HuH-7.5 (cell line): Measurements from ENCODE around the gene TMEM201.

Experiments
- DNase-seq: peaks from one replicate; pipeline ENCODE4 v3.0.0; 2011; ENCODE audit warnings: low spot score

TMEM201 gene

DNA sequence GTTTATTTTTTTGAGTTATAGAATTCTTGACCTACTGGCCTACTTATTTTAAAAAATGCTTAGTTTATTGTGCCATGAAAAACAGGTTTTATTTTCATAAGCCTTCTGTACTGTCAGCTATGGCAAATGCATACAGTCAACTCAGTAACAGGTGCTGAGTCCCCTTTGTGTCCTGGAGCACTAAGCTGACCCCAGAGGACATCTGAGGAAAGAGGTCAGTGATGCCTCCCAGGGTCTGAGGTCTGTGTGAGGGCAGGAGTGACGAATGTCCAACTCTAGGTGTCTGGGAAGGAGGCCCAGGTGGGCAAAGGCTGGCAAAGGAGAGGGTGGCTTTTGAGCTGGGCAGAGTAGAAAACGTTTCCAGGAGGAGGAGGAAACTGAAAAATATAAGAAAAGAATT, 7.8 kb upstream of the TMEM201 start:
- no peak for DNase-seq

GRCh38 chr1:9586147-9586766, 2.5 kb upstream of the TMEM201 start:
- no peak for DNase-seq

GRCh38 chr1:9589144-9589718, 520 bp downstream of the TMEM201 start:
- no peak for DNase-seq

GRCh38 chr1:9589719-9590157, 1.0 kb downstream of the TMEM201 start:
- DNase-seq = peak; percentile 45

- DNase-seq = no peak
Measured at GRCh38 chr1:9590201-9590600, 1.5 kb downstream of the TMEM201 start.

DNA sequence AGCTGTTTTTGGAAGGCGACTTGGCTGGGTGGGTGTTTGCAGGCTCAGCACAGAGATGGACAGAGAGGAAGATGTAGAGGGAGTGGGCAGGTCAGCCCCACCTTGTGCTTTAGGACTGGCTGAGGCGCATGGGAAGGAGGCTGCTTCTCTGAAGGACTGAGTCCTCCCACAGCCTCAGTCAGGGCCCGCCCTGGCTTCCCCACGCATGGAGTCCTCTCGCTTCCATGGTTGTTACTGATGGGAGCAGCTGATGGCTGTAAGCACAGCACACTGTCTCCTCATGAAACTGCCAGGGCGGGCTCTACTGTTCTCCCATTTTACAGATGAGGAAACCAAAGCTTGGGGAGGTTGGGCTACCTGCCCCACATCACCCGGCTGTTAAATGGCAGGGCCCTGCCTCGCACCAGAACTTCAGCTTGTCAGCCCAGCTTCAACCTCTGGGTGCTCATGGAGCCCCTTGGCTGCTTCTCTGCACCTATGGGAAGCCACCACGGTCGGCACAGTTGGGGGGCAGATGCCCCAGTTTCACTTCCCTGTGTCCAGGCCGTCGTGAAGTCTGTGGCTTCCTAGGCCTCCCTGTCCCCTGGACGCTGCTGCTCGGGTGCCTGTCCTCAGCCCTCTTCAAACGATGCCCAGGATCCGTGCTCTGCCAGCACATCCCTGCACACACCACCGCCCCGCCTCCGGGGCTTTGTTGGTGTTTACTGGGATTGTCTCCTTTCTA, 2.4 kb downstream of the TMEM201 start:
- no peak for DNase-seq

DNA sequence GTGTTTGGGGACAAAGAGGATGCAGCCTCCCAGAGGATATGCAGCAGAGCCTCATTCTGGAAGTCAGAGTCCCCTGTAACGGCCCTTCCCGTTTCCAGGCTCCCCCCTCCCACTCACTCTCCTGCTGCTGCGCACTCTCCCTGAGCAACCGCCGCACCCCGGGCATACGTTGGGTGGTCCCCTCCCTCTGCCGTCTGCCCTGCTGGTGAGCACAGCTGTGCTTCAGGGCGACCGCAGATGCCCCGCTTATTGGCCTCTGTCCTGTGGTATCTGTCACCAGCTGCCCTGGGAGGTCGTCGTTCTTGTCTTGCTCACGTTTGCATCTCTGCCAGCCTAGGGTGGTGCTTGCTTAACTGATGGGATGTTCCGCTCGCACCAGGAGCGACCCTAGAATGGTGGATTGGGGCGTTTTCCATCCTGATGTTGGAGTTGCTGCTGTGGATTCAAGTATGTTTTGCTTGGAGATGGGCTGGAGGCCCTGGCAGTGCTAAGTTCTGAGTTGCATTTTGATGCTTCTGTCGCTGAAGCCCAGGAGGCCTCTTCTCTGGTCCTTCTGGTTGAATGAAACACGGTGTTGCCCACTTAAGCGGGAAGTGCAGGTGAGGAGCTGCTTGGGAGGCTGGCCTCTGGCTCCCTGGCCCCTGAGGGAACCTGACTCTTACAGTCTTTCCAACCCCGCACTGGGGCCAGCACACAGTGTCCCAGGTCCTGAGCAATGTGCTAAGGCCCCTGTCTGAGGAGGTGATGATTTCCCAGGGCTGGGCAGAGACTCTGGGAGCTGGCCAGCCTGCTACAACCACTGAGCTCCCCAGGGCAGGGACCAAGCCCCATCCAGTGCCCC, 3.2 kb downstream of the TMEM201 start:
- DNase-seq = no peak

- DNase-seq = no peak
Measured at GRCh38 chr1:9592510-9593075, 3.9 kb downstream of the TMEM201 start.

- DNase-seq = no peak
Measured at GRCh38 chr1:9593147-9593491, 4.4 kb downstream of the TMEM201 start.

DNA sequence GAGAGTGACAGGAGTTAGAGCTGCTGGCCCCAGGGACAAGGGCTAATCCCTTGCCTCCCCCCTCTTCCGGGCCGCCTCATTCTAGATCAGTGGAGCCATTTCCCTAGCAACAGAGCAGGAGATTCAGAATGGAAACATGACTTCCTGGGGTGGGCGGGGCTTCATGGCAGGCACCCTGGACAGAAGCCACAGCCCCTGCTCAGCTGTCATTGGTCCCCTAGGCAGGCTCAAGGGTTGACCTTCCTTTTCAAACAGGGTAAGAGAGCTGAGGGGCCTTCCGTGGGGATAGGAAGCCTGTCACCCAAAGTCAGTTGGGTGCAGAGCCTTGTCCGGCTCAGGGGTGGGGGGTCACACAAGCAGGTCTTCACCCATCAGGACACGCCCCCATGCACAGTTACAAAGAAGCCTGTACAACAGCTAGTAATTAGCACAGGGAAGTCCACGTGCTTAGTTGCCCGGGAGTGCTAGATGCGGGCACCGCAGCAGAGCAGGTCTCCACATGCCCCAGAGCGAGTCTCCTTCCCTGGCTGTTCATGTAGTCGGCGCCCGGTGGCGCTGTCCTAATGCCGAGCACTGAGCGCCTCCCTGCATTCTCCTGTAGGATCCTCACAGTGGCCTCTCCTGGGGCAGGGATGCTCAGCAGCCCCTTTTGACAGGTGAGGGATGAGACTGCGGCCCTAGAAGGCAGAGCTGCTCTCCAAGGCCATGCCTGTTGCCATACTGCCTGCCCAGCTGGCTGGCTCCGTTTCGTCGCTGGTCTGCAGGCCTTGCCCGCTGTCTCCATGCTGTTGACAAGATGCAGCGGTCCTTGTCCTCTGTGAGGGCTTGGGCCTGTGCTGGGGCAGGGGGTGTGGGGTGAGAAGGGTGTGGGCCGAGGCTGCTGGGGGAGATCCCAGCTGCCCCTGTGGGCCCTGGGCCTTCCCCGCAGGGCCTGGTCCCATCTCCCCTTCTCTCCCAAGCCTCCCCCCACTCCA, 5.1 kb downstream of the TMEM201 start:
- DNase-seq = peak; percentile 50

- DNase-seq = no peak
Measured at GRCh38 chr1:9594471-9595155, 5.9 kb downstream of the TMEM201 start.

DNA sequence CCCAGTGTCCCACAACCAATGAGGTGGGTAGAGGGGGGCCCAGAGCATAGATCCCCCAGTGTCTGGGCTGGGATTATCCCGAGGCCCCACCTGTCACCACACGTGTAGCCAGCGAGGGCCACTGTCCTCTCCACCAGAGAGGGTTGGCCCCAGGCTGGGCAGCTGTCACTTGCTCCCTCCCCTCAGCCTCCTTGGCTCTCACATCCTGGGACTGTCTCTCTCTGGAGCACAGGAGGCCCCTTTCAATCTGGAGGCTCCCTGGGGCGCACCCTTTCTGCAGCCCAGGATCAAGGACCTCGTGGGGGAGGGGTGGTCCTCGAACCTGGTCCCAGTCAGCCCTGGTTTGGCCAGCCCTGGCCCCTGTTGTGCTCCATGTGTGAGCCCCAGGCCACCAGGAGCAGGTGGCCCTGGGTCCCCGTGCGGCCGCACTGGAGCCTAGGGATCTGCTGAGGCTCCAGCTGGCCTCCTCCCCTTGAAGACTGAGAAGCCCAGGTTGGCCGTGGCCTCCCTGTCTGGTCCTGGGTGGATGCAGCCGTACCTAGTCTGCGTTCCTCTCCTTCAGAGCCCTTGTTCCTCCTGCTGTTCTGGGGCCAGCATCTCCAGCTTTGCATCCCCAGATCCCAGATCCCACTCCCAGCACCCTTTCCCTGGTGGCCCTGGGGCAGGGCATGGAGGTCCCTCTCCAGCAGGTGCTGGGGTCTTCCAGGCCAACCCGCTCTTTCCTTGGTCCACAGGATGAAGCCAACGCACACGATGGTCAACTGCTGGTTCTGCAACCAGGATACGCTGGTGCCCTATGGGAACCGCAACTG, 6.7 kb downstream of the TMEM201 start:
- no peak for DNase-seq

- no peak for DNase-seq
Measured at GRCh38 chr1:9595968-9596340, 7.2 kb downstream of the TMEM201 start.

GRCh38 chr1:9596415-9597123, 7.9 kb downstream of the TMEM201 start:
- no peak for DNase-seq

DNA sequence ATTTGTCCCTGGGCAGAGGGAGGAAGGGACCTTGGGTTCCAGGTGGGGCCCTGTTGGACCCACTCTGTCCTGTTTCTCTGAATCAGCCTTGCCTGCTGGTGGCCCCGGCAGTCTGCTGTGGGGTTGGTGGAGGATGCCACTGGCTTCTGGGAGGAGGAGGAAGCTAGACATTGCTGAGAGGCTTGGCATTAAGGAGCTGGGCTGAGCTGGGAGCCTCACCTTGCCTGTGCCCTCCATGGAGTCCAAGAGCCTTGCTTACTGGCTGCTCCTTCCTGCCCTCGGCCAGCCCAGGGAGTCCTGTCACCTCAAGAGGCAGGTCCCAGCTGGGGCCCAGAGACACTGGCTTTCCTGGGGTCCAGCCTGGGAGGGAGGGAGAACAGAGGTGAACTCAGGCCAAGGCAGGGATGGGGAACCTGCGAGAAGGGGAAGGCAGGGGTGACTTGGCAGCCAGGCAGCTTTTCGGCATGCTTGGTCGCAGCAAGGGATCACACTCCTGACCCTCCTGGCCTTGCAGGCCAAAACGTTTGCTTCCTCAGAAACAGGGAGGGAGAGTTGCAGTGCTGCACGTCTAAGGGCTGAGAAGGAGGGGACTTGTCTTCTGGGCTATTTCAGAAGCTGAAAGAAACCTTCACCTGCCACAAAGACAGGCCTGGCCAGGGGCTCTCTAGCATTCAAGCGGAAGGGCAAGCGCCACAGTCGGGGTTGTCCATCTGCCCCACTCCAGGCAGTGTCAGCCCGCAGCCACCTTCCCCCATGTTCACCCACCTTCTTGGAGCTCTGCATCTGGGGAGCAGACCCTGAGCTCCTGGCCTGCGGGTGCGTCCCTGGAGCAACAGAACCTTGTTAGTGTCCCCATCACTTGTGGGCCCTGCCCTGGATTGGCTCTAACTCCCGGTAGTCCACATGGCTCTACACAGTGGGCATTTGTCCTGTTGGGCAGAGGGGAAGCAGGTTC, 8.9 kb downstream of the TMEM201 start:
- DNase-seq = no peak

DNA sequence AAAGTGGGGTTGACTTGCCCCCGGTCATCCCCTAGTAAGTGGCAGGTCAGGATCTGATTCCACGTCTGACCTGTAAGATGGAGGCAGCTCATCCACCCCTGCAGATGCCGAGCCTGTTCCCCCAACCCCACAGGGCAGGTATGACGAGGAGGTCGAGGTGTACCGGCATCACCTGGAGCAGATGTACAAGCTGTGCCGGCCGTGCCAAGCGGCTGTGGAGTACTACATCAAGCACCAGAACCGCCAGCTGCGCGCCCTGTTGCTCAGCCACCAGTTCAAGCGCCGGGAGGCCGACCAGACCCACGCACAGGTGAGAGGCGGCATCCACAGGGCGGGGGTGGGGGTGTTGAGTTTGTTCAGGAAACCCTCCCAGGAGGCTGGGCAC, 9.6 kb downstream of the TMEM201 start:
- DNase-seq = no peak

- DNase-seq = no peak
Measured at GRCh38 chr1:9599741-9600140, 11.0 kb downstream of the TMEM201 start.
